ENCODE measurements around the gene DNMT3A.

- no peak for TF ChIP-seq CTCF (IDR thresholded peaks at IDR 0.05; ENCODE audit: borderline replicate concordance, extremely low read depth, low read length, poor library complexity, severe bottlenecking)
- no peak for TF ChIP-seq EZH2 (IDR thresholded peaks at IDR 0.05; ENCODE audit: borderline replicate concordance, low read depth, low read length, severe bottlenecking)
These were observed 42.8 kb downstream of the DNMT3A start for GRCh38 chr2:25298776-25299431.

Data from DND-41 (cell line).